ENCODE measurements around the gene ABCA9. TPM values are rescaled to one million over a fixed set of nuclear protein-coding genes. Genes with fewer than 3 reads are reported as not detected.
"Not testable (repeated sequence)": the region's sequence is repeated elsewhere in the genome, so short reads cannot be mapped to it uniquely, and the experiment has no call there.

ABCA9 gene
- total RNA-seq, 1 experiment from 2014 or later: not detected

- no peaks in the 10 kb centered on the region for H3K36me3 Mint-ChIP-seq (ENCODE audit: insufficient read depth in 1 of 3, low read depth in 3 of 3)
These were observed 110.0 kb downstream of the ABCA9 start for GRCh38 chr17:68950725-68951124.

GRCh38 chr17:68947868-68948267 is 112.9 kb downstream of the ABCA9 start:
- H3K23ac ChIP-seq (ENCODE audit: insufficient read length, low read depth, low read length); H3K27ac Mint-ChIP-seq; H3K4me1 ChIP-seq (ENCODE audit: insufficient read depth, low read length); H3K4me3 Mint-ChIP-seq; H3K4me2 ChIP-seq (ENCODE audit: insufficient read depth, insufficient read length, low read length); H4K91ac ChIP-seq (ENCODE audit: insufficient read length, low read depth, low read length); H3K56ac ChIP-seq (ENCODE audit: insufficient read length, low read depth, low read length); H3K4ac ChIP-seq (ENCODE audit: low read depth, low read length); H2BK12ac ChIP-seq (ENCODE audit: insufficient read length, low read depth, low read length); H2AK5ac ChIP-seq (ENCODE audit: insufficient read length, low read length); H3K4me1 Mint-ChIP-seq; H3K27ac ChIP-seq (ENCODE audit: insufficient read length, low read depth, low read length); H4K8ac ChIP-seq (replicated peaks; ENCODE audit: insufficient read length, low read depth, low read length); H3K27me3 ChIP-seq (ENCODE audit: insufficient read depth, low read length); H3K9me3 Mint-ChIP-seq; H2BK5ac ChIP-seq (ENCODE audit: insufficient read length, low read length); H3K9ac ChIP-seq (ENCODE audit: extremely low read depth, insufficient read length, low read length); H2AFZ ChIP-seq (ENCODE audit: low read length); H3K36me3 Mint-ChIP-seq (ENCODE audit: insufficient read depth in 1 of 3, low read depth in 3 of 3); H2BK20ac ChIP-seq (ENCODE audit: low read depth, low read length, poor library complexity, severe bottlenecking); H3K79me2 ChIP-seq (ENCODE audit: insufficient read depth, low read length); H3K9me3 ChIP-seq (ENCODE audit: control insufficient read depth, low read depth, low read length); DNase-seq; H3K18ac ChIP-seq (ENCODE audit: insufficient read length, low read depth, low read length); H2BK120ac ChIP-seq (ENCODE audit: low read depth, low read length, poor library complexity, severe bottlenecking); H3K27me3 Mint-ChIP-seq (ENCODE audit: low read depth); H3K79me1 ChIP-seq (ENCODE audit: insufficient read depth, low read depth, low read length, poor library complexity, severe bottlenecking); H3K23me2 ChIP-seq (ENCODE audit: insufficient read length, low read depth, low read length, poor library complexity, severe bottlenecking); H3K14ac ChIP-seq (ENCODE audit: insufficient read depth, low read length); H3T11ph ChIP-seq (ENCODE audit: low read length); H4K20me1 ChIP-seq (ENCODE audit: control insufficient read depth, insufficient read depth, insufficient read length); H4K5ac ChIP-seq (ENCODE audit: insufficient read length, low read depth, low read length); H2BK15ac ChIP-seq (ENCODE audit: low read depth, low read length): not testable (repeated sequence)
- no CpG with 5 or more reads among the region's 1 CpG for WGBS (ENCODE audit: extremely low coverage, insufficient read length, low lambda C conversion rate)

More at GRCh38 chr17:68950725-68951124, 110.0 kb downstream of the ABCA9 start:
- H2BK5ac ChIP-seq (ENCODE audit: insufficient read length, low read length): no peak overlapping the region
- no peak overlapping the region for H3K23ac ChIP-seq (ENCODE audit: insufficient read length, low read depth, low read length)
- H3K4me1 Mint-ChIP-seq: no peaks in the 10 kb centered on the region
- H4K8ac ChIP-seq (replicated peaks; ENCODE audit: insufficient read length, low read depth, low read length): no peak overlapping the region
- WGBS (ENCODE audit: extremely low coverage, insufficient read length, low lambda C conversion rate): no CpG with 5 or more reads among the region's 4 CpGs
- no peak overlapping the region for H4K91ac ChIP-seq (ENCODE audit: insufficient read length, low read depth, low read length)
- H3K56ac ChIP-seq (ENCODE audit: insufficient read length, low read depth, low read length): no peak overlapping the region
- no peak overlapping the region for H2AFZ ChIP-seq (ENCODE audit: low read length)
- H3K23me2 ChIP-seq (ENCODE audit: insufficient read length, low read depth, low read length, poor library complexity, severe bottlenecking): no peaks in the 10 kb centered on the region
- no peak overlapping the region for H3K4ac ChIP-seq (ENCODE audit: low read depth, low read length)
- H2AK5ac ChIP-seq (ENCODE audit: insufficient read length, low read length): no peak overlapping the region
- no peaks in the 10 kb centered on the region for H3K27me3 ChIP-seq (ENCODE audit: insufficient read depth, low read length)
- no peaks in the 10 kb centered on the region for H4K20me1 ChIP-seq (ENCODE audit: control insufficient read depth, insufficient read depth, insufficient read length)
- no peak overlapping the region for H4K5ac ChIP-seq (ENCODE audit: insufficient read length, low read depth, low read length)
- no peak overlapping the region for H3K14ac ChIP-seq (ENCODE audit: insufficient read depth, low read length)
- no peaks in the 10 kb centered on the region for H3K4me1 ChIP-seq (ENCODE audit: insufficient read depth, low read length)
- H3K9ac ChIP-seq (ENCODE audit: extremely low read depth, insufficient read length, low read length): no peak overlapping the region
- no peak for TF ChIP-seq CTCF (conservative IDR thresholded peaks at IDR 0.05)
- no peak overlapping the region for H3K4me3 Mint-ChIP-seq
- no peak overlapping the region for H2BK15ac ChIP-seq (ENCODE audit: low read depth, low read length)
- no peak overlapping the region for H3K27ac ChIP-seq (ENCODE audit: insufficient read length, low read depth, low read length)
- H2BK20ac ChIP-seq (ENCODE audit: low read depth, low read length, poor library complexity, severe bottlenecking): no peak overlapping the region
- no peak overlapping the region for H2BK120ac ChIP-seq (ENCODE audit: low read depth, low read length, poor library complexity, severe bottlenecking)
- no peak overlapping the region for H3K27ac Mint-ChIP-seq
- no peak for DNase-seq
- no peak overlapping the region for H3K4me2 ChIP-seq (ENCODE audit: insufficient read depth, insufficient read length, low read length)
- H3K79me2 ChIP-seq (ENCODE audit: insufficient read depth, low read length): no peaks in the 10 kb centered on the region
- H2BK12ac ChIP-seq (ENCODE audit: insufficient read length, low read depth, low read length): no peak overlapping the region
- H3K9me3 Mint-ChIP-seq: no peaks in the 10 kb centered on the region
- no peak overlapping the region for H3K18ac ChIP-seq (ENCODE audit: insufficient read length, low read depth, low read length)
- H3T11ph ChIP-seq (ENCODE audit: low read length): no peak overlapping the region
- no peaks in the 10 kb centered on the region; the same call in 1 of the 2 replicates for H3K27me3 Mint-ChIP-seq (ENCODE audit: low read depth)
- no peaks in the 10 kb centered on the region for H3K79me1 ChIP-seq (ENCODE audit: insufficient read depth, low read depth, low read length, poor library complexity, severe bottlenecking)
- no peaks in the 10 kb centered on the region for H3K9me3 ChIP-seq (ENCODE audit: control insufficient read depth, low read depth, low read length)

Measured in H9 (cell line).